GM10266 (cell line): ENCODE data around the gene EGLN2.
"Not testable (repeated sequence)": the region's sequence is repeated elsewhere in the genome, so short reads cannot be mapped to it uniquely, and the experiment has no call there.

Experiments used
- DNase-seq: peaks from one replicate; pipeline ENCODE4 v3.0.0; 2012; ENCODE audit errors: extremely low spot score

The EGLN2 gene

DNA sequence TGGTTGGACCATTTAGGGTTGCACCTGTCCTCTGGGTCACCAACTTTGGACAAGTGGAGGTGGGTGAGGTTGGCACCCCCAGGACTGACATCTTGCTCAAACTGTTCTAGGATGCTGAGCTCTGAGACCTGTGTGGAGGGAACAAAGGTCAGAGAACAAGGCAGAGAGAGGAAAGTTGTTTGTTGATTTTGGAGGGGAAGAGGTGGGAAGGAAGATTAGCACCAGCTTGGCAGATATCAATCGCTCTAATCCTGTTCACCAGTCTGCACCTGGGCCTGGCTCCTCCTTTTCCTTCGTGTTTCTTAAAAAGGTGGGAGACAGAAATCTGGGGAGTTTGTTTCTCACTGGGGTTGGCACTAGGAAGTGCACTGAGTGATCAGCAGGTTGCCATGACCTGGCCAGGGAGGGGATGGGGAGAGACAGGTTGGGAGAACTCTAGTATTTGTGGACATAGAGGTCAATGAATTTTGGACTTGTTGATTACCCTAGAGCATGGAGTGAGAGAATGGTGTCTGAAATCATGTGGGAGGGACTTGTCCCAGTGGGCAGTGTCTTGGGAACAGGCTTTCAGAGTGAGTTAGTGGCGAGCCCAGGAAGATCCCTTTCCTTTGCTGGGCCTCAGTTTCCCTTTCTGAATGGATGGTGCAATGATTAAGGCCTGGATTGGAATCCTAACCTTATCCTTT is 53.6 kb downstream of the EGLN2 start:
- not testable (repeated sequence) for DNase-seq
